Measurements from ENCODE around the gene ABCA13. TPM values are rescaled to one million over a fixed set of nuclear protein-coding genes. Genes with fewer than 3 reads are reported as not detected.

Gene ABCA13
- total RNA-seq, 1 donor from 2014 or later: not detected

DNA sequence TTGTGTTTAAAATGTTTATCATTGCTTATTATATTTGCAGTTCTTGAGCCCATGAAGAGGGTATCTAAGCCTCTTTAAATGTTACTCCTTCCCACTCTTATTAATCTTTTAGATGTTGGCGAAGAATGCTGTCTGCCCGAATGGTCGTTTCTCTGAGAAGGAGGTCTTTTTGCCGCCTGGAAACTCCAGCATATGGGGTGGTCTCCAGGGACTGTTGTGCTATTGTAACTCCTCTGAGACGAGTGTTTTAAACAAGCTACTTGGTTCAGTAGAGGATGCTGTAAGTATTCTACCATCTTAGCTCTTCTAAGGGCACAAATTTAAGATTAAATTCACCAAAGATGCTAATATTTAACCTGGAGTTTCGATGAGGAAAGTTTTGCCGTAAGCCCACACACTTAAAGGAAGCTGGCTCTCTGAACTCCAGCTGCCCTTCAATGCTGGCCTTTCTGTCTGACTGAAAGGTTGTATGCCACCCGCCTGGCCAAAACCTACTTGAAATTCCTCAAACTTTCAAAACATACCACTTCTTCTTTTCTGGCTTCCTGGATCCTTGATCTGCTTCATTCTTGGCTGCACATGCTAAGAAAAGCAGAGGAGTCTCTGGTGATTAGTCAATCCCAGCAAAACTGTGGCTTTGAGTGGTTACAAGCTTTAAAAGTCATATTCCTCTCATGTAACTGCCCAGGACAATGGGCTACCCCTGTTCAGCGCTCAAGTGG is 74.7 kb downstream of the ABCA13 start:
- no peak for DNase-seq (ENCODE audit: low read depth, low spot score)

DNA sequence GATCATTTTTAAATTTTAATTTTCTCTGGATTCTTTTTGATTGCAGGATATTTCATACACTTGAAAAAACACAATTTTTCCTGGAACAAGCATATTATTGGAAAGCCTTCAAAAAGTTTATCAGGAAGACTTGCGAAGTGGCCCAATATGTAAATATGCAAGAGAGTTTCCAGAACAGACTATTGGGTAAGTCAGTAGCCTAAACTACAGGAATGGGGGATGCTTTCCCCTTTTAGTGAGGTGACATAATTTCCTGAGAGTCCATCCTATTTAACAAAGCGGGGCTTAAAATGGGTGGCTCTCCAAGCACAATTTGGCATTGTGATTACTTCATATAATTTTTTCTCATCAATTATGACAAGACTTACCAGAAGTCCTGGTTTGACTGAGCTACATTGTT is 77.9 kb downstream of the ABCA13 start:
- no peak for DNase-seq (ENCODE audit: low read depth, low spot score)

GRCh38 chr7:48250441-48250951 is 79.2 kb downstream of the ABCA13 start:
- peak; percentile 22 for DNase-seq (ENCODE audit: low read depth, low spot score)

GRCh38 chr7:48251766-48252165 is 80.5 kb downstream of the ABCA13 start:
- DNase-seq (ENCODE audit: low read depth, low spot score): no peak

GRCh38 chr7:48252995-48253394 is 81.7 kb downstream of the ABCA13 start:
- no peak for DNase-seq (ENCODE audit: low read depth, low spot score)

DNA sequence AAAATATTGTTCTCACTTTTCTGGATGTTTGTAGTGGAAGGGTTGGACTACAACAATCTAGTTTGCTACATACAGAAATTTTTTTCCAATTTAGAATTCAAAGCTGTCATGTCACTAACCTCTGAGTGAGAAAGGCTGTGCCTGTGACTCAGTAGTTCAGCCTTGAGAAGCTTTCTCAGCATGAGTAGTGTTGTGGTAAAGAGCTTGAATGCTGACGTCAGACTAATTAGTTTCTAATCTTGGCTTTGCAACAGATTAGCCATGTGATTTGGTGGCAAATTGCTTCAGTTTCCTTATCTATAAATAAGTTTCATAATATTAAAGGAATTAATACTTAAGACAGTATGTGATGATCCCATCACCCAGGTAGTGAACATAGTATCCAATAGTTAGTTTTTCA is 83.8 kb downstream of the ABCA13 start:
- DNase-seq (ENCODE audit: low read depth, low spot score): no peak

- DNase-seq (ENCODE audit: low read depth, low spot score): no peak
These were observed 88.4 kb downstream of the ABCA13 start for GRCh38 chr7:48259463-48260280.

DNA sequence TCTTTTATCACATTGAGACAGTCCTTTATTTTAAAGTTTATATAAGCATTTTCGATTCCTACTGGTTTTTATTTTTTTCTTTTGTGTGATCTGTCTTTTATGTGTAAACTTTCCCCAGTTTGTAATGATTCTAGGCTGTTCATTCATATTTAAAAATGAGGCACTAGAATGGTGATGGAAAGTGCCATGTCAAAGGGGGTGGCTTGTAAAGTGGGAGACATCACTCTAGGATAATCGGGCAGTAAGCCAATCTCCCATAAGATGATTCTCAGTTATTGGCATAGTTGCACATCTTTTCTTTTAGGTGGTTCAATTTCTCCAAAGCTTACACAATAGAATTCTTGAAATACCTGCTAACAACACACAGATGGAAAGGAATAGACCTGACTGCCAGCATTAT is 90.4 kb downstream of the ABCA13 start:
- DNase-seq (ENCODE audit: low read depth, low spot score): no peak

GRCh38 chr7:48262606-48263310 is 91.5 kb downstream of the ABCA13 start:
- no peak for DNase-seq (ENCODE audit: low read depth, low spot score)

- DNase-seq (ENCODE audit: low read depth, low spot score): no peak
These were observed 92.0 kb downstream of the ABCA13 start for GRCh38 chr7:48263311-48263650.

- DNase-seq (ENCODE audit: low read depth, low spot score): no peak
These were observed 97.8 kb downstream of the ABCA13 start for GRCh38 chr7:48269066-48269465.

- no peak for DNase-seq (ENCODE audit: low read depth, low spot score)
These were observed 103.4 kb downstream of the ABCA13 start for GRCh38 chr7:48274662-48275061.

- DNase-seq (ENCODE audit: low read depth, low spot score): no peak
These were observed 108.2 kb downstream of the ABCA13 start for GRCh38 chr7:48279420-48279819.

DNA sequence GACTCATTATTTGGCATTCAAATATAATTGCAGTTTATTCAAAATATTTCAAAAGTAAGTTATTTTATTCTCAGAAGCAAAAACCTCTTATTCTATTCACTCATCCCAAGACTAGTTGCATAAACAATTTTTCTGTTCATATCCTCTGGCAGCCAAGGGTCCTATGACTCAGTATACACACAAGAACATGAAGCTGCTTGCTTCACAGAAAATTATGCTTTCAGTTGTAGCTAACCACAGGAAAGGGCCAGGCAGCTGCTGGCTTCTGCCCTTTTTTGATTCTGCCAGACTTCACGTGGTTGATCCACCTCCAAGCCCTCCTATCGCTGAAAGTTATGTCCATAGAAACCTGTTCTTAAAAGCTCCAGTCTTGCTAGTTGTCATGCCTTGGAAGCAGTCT is 108.8 kb downstream of the ABCA13 start:
- DNase-seq (ENCODE audit: low read depth, low spot score): no peak

DNA sequence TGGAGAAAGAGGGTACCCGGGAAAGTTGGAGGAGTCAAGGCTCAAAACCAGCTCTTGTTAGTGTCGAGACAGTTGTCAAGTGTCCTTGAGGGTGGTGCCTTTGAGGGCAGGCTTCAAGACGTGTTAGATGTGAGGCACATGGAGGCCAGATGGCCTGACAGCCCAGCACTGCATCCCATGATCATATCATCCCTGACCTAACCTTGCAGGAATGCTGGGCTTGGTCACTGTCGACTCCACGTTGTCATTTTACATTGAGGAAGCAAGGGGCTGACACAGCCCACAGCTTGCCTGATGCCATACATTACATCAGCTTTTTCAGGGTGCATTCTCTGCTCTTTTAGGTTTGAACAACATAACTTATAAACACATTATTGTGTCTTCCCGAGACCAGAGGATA is 114.1 kb downstream of the ABCA13 start:
- no peak for DNase-seq (ENCODE audit: low read depth, low spot score)

DNA sequence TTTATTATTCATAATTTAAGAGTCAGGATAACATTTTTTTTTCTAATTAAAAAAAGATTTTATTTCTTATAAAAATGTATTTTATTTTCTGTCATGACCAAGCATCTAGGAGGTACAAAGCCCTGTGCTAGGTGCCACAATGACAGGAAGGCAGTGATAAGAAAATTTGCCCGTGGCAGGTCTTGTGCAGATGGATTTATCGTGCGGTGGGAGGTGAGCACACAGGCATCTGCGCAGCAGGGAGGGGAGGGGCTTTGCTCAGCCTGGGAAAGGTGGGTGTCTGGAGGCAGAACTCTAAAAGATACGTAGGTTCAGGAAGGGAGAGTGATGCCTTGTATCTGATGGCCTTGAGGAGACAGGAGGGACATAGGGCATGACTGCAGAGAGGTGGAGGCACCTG is 115.6 kb downstream of the ABCA13 start:
- DNase-seq (ENCODE audit: low read depth, low spot score): no peak

GRCh38 chr7:48289656-48290055 is 118.4 kb downstream of the ABCA13 start:
- no peak for DNase-seq (ENCODE audit: low read depth, low spot score)

GRCh38 chr7:48292949-48293348 is 121.7 kb downstream of the ABCA13 start:
- DNase-seq (ENCODE audit: low read depth, low spot score): no peak

GRCh38 chr7:48295296-48295971 is 124.2 kb downstream of the ABCA13 start:
- no peak for DNase-seq (ENCODE audit: low read depth, low spot score)

DNA sequence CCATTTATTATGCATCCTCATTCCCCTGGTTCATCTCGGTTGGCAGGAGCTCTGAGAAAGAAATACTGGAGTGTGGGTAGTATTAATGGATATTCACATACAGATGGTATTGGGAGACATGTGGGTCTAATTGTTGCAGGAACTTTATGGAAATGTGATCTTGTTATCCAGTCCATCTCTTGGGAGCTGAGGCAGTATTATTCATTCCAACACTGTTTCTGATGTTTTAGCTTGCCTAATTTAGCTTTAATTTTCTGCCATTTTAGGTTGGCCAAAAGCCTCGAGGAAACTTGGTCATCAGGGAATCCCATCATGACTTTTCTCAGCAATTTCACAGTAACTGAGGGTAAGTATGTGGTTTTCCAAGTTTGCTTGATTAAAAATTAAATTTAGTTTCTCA is 125.7 kb downstream of the ABCA13 start:
- no peak for DNase-seq (ENCODE audit: low read depth, low spot score)

GRCh38 chr7:48298779-48299178 is 127.5 kb downstream of the ABCA13 start:
- no peak for DNase-seq (ENCODE audit: low read depth, low spot score)
